ENCODE data around the gene CELA3A. TPM values are rescaled to one million over a fixed set of nuclear protein-coding genes. Genes with fewer than 3 reads are reported as not detected.

CELA3A gene
- total and polyA plus RNA-seq, 2 of the 13 experiments (the other 11 are each of a cell fraction or from before 2014, with no cell fraction given): 0.09 TPM; not detected in 1

DNA sequence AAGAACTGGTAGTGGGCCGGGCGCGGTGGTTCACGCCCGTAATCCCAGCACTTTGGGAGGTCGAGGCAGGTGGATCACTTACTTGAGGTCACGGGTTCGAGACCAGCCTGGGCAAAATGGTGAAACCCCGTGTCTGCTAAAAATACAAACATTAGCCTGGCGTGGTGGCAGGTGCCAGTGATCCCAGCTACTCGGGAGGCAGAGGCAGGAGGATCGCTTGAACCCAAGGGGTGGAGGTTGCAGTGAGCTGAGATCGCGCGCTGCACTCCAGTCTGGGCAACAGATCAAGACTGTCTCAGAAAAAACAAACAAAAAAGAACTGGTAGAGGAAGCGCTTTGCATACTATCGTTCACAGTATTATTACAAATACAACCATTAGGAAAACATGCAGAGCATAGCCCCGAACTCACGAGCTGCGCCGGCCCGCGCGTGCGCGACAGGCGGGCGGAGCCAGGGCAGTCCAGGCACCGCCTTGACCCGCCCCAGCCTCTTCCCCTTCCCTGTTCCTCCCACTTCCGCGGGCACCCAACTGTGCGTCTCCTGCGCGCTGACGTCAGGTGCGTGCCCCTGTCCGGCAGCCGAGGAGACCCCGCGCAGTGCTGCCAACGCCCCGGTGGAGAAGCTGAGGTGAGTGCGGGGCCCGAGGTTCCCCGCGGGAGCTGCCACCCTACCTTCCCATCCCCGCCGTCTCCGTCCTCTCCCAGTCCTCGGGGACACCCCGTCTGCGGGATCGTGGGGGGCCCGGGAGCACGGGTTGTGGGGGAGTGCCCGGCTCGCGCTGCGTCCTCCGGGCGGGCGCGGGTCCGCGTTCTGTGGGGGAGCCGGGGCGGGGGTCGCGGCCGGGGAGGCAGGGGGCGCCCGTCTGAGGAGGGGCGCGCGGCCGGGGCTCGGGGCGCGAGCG lies 50.9 kb downstream of the CELA3A start, which contains the start of gene CDC42 (continued):
- TF ChIP-seq ZNF10 (CRISPR knock-in tag; IDR thresholded peaks at IDR 0.05; ENCODE audit: borderline replicate concordance, low read depth): no peak
- TF ChIP-seq HCFC1 (IDR thresholded peaks at IDR 0.05; ENCODE audit: low read depth, low read length): peak; percentile 51; the same call in 1 of the 2 replicates
- peak; percentile 44; the same call in 1 of the 2 replicates for TF ChIP-seq ZNF431 (CRISPR knock-in tag; IDR thresholded peaks at IDR 0.05; ENCODE audit: borderline replicate concordance, low read depth)
- TF ChIP-seq ZNF256 (CRISPR knock-in tag; conservative IDR thresholded peaks at IDR 0.05): no peak
- no peak for TF ChIP-seq HMGA1 (CRISPR knock-in tag; conservative IDR thresholded peaks at IDR 0.05)
- TF ChIP-seq SKI (IDR thresholded peaks at IDR 0.05; ENCODE audit: partially characterized antibody): no peak
- TF ChIP-seq, protein P1, sequence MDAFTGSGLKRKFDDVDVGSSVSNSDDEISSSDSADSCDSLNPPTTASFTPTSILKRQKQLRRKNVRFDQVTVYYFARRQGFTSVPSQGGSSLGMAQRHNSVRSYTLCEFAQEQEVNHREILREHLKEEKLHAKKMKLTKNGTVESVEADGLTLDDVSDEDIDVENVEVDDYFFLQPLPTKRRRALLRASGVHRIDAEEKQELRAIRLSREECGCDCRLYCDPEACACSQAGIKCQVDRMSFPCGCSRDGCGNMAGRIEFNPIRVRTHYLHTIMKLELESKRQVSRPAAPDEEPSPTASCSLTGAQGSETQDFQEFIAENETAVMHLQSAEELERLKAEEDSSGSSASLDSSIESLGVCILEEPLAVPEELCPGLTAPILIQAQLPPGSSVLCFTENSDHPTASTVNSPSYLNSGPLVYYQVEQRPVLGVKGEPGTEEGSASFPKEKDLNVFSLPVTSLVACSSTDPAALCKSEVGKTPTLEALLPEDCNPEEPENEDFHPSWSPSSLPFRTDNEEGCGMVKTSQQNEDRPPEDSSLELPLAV (CRISPR knock-in tag; conservative IDR thresholded peaks at IDR 0.05; ENCODE audit: low read depth): no peak
- no peak for TF ChIP-seq SIN3B (IDR thresholded peaks at IDR 0.05; ENCODE audit: low read length)
- TF ChIP-seq, protein P2, sequence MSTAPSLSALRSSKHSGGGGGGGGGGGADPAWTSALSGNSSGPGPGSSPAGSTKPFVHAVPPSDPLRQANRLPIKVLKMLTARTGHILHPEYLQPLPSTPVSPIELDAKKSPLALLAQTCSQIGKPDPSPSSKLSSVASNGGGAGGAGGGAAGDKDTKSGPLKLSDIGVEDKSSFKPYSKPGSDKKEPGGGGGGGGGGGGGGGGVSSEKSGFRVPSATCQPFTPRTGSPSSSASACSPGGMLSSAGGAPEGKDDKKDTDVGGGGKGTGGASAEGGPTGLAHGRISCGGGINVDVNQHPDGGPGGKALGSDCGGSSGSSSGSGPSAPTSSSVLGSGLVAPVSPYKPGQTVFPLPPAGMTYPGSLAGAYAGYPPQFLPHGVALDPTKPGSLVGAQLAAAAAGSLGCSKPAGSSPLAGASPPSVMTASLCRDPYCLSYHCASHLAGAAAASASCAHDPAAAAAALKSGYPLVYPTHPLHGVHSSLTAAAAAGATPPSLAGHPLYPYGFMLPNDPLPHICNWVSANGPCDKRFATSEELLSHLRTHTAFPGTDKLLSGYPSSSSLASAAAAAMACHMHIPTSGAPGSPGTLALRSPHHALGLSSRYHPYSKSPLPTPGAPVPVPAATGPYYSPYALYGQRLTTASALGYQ (CRISPR knock-in tag; IDR thresholded peaks at IDR 0.05): no peak
- peak; percentile 83 for TF ChIP-seq HNRNPLL (IDR thresholded peaks at IDR 0.05; ENCODE audit: low read depth, low read length, poor library complexity, severe bottlenecking)
- peak; percentile 81 for TF ChIP-seq YY1 (IDR thresholded peaks at IDR 0.05; ENCODE audit: insufficient read depth, insufficient replicate concordance, low read depth, low read length)
- no peak for TF ChIP-seq ZNF577 (CRISPR knock-in tag; IDR thresholded peaks at IDR 0.05; ENCODE audit: borderline replicate concordance, low read depth)
- TF ChIP-seq ZFP41 (CRISPR knock-in tag; IDR thresholded peaks at IDR 0.05; ENCODE audit: borderline replicate concordance): peak; percentile 47; the same call in 1 of the 2 replicates
- TF ChIP-seq, protein P3, sequence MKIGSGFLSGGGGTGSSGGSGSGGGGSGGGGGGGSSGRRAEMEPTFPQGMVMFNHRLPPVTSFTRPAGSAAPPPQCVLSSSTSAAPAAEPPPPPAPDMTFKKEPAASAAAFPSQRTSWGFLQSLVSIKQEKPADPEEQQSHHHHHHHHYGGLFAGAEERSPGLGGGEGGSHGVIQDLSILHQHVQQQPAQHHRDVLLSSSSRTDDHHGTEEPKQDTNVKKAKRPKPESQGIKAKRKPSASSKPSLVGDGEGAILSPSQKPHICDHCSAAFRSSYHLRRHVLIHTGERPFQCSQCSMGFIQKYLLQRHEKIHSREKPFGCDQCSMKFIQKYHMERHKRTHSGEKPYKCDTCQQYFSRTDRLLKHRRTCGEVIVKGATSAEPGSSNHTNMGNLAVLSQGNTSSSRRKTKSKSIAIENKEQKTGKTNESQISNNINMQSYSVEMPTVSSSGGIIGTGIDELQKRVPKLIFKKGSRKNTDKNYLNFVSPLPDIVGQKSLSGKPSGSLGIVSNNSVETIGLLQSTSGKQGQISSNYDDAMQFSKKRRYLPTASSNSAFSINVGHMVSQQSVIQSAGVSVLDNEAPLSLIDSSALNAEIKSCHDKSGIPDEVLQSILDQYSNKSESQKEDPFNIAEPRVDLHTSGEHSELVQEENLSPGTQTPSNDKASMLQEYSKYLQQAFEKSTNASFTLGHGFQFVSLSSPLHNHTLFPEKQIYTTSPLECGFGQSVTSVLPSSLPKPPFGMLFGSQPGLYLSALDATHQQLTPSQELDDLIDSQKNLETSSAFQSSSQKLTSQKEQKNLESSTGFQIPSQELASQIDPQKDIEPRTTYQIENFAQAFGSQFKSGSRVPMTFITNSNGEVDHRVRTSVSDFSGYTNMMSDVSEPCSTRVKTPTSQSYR (CRISPR knock-in tag; IDR thresholded peaks at IDR 0.05; ENCODE audit: borderline replicate concordance): no peak
- TF ChIP-seq, protein P4, sequence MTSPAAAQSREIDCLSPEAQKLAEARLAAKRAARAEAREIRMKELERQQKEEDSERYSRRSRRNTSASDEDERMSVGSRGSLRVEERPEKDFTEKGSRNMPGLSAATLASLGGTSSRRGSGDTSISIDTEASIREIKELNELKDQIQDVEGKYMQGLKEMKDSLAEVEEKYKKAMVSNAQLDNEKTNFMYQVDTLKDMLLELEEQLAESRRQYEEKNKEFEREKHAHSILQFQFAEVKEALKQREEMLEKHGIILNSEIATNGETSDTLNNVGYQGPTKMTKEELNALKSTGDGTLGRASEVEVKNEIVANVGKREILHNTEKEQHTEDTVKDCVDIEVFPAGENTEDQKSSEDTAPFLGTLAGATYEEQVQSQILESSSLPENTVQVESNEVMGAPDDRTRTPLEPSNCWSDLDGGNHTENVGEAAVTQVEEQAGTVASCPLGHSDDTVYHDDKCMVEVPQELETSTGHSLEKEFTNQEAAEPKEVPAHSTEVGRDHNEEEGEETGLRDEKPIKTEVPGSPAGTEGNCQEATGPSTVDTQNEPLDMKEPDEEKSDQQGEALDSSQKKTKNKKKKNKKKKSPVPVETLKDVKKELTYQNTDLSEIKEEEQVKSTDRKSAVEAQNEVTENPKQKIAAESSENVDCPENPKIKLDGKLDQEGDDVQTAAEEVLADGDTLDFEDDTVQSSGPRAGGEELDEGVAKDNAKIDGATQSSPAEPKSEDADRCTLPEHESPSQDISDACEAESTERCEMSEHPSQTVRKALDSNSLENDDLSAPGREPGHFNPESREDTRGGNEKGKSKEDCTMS (CRISPR knock-in tag; conservative IDR thresholded peaks at IDR 0.05): no peak
- TF ChIP-seq ZNF782 (CRISPR knock-in tag; IDR thresholded peaks at IDR 0.05; ENCODE audit: borderline replicate concordance): peak; percentile 79; the same call in 1 of the 2 replicates
- TF ChIP-seq, protein P5, sequence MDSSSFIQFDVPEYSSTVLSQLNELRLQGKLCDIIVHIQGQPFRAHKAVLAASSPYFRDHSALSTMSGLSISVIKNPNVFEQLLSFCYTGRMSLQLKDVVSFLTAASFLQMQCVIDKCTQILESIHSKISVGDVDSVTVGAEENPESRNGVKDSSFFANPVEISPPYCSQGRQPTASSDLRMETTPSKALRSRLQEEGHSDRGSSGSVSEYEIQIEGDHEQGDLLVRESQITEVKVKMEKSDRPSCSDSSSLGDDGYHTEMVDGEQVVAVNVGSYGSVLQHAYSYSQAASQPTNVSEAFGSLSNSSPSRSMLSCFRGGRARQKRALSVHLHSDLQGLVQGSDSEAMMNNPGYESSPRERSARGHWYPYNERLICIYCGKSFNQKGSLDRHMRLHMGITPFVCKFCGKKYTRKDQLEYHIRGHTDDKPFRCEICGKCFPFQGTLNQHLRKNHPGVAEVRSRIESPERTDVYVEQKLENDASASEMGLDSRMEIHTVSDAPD (CRISPR knock-in tag; IDR thresholded peaks at IDR 0.05): 0 out of 2 replicates have a peak, but pooled peaks have one; percentile 54
